Cardiac muscle cell (in vitro differentiated cells and primary cell): Measurements from ENCODE around the gene HASPIN. TPM values are rescaled to one million over a fixed set of nuclear protein-coding genes. Genes with fewer than 3 reads are reported as not detected.

Experiments used
- DNase-seq, 2 donors: peaks; one replicate each; pipeline versions ENCODE4 v3.0.0 to v3.0.0-alpha.2; 2010 to 2017; ENCODE audit warnings: low read depth in 1 of 2, low spot score in 1 of 2
- H3K27ac ChIP-seq: fragments of 200-600 bp; sonication (generic); 2 replicates; pipeline ENCODE4 v1.5.1; 2016
- H3K27me3 ChIP-seq: fragments of 200-600 bp; sonication (generic); 2 replicates; pipeline ENCODE4 v1.6.0; 2016; ENCODE audit warnings: control low read depth
- H3K36me3 ChIP-seq: fragments of 200-600 bp; sonication (generic); 2 replicates; pipeline ENCODE4 v1.5.1; 2016; ENCODE audit warnings: control low read depth
- H3K4me1 ChIP-seq: fragments of 200-600 bp; sonication (generic); 2 replicates; pipeline ENCODE4 v1.8.1; 2017; ENCODE audit warnings: low read depth, mild to moderate bottlenecking, mixed run types
- H3K4me3 ChIP-seq: fragments of 200-600 bp; sonication (generic); 2 replicates; pipeline ENCODE4 v1.5.1; 2016; ENCODE audit warnings: mild to moderate bottlenecking
- H3K9me3 ChIP-seq: fragments of 200-600 bp; sonication (generic); 2 replicates; pipeline ENCODE4 v1.5.1; 2017; ENCODE audit warnings: low read depth, mild to moderate bottlenecking, control low read depth
- CTCF ChIP-seq: IDR thresholded peaks from 2 replicates; pipeline ENCODE4 v1.5.1; 2012; ENCODE audit warnings: low read depth, mild to moderate bottlenecking, low read length
- polyA plus RNA-seq: library from polyadenylated mRNA; unstranded; fragments of >200 nt; fragmentation: Nextera tagmentation; extraction: Ambion mirVana; gene quantifications from 2 replicates; pipeline ENCODE4 v1.2.1, GENCODE V29; 2016
- total RNA-seq: library from RNA; depleted of rRNA; stranded (reverse); fragments of >200 nt; gene quantifications from 2 replicates; pipeline ENCODE4 v1.2.3, GENCODE V29; 2016

Gene HASPIN
- total and polyA plus RNA-seq, 2 experiments from 2014 or later = 0.87 to 10.8 TPM

GRCh38 chr17:3740611-3741073 is 16.9 kb downstream of the HASPIN start:
- Histone ChIP-seq H3K27me3 (peaks cover 5% of the 10 kb centered on the region), H3K27ac (no peak overlapping the region), H3K9me3 (no peaks in the 10 kb centered on the region), H3K36me3 (no peaks in the 10 kb centered on the region), H3K4me1 (peaks cover 4% of the 10 kb centered on the region), H3K4me3 (no peak overlapping the region)
- TF ChIP-seq CTCF = no peak
- no peak for DNase-seq

- H3K4me1 ChIP-seq = no peaks in the 10 kb centered on the region
- no peaks in the 10 kb centered on the region for H3K9me3 ChIP-seq
- no peak for DNase-seq
- no peak for TF ChIP-seq CTCF
- no peaks in the 10 kb centered on the region for H3K36me3 ChIP-seq
- H3K27ac ChIP-seq = no peak overlapping the region
- H3K27me3 ChIP-seq = no peaks in the 10 kb centered on the region
- no peak overlapping the region for H3K4me3 ChIP-seq
Measured at GRCh38 chr17:3744014-3744413, 20.3 kb downstream of the HASPIN start.

GRCh38 chr17:3745071-3745470 is 21.4 kb downstream of the HASPIN start:
- H3K27ac ChIP-seq = no peak overlapping the region
- H3K4me3 ChIP-seq = no peak overlapping the region
- no peak for TF ChIP-seq CTCF
- no peaks in the 10 kb centered on the region for H3K27me3 ChIP-seq
- DNase-seq = no peak
- no peaks in the 10 kb centered on the region for H3K4me1 ChIP-seq
- no peaks in the 10 kb centered on the region for H3K9me3 ChIP-seq
- no peaks in the 10 kb centered on the region for H3K36me3 ChIP-seq

- H3K4me3 ChIP-seq = no peak overlapping the region
- TF ChIP-seq CTCF = no peak
- DNase-seq = no peak
- H3K4me1 ChIP-seq = no peaks in the 10 kb centered on the region
- no peaks in the 10 kb centered on the region for H3K36me3 ChIP-seq
- no peaks in the 10 kb centered on the region for H3K9me3 ChIP-seq
- H3K27me3 ChIP-seq = no peaks in the 10 kb centered on the region
- no peak overlapping the region for H3K27ac ChIP-seq
Measured at GRCh38 chr17:3747805-3748204, 24.1 kb downstream of the HASPIN start.

- Histone ChIP-seq H3K27me3 (no peaks in the 10 kb centered on the region), H3K9me3 (no peaks in the 10 kb centered on the region), H3K4me3 (no peak overlapping the region), H3K4me1 (no peaks in the 10 kb centered on the region), H3K27ac (no peak overlapping the region), H3K36me3 (no peaks in the 10 kb centered on the region)
- DNase-seq = no peak
- TF ChIP-seq CTCF = no peak
Measured at GRCh38 chr17:3748576-3748975, 24.9 kb downstream of the HASPIN start.

- no peak overlapping the region for H3K27ac ChIP-seq
- no peak for TF ChIP-seq CTCF
- no peaks in the 10 kb centered on the region for H3K4me1 ChIP-seq
- no peaks in the 10 kb centered on the region for H3K9me3 ChIP-seq
- H3K4me3 ChIP-seq = no peak overlapping the region
- no peak for DNase-seq
- no peaks in the 10 kb centered on the region for H3K27me3 ChIP-seq
- no peaks in the 10 kb centered on the region for H3K36me3 ChIP-seq
Measured at GRCh38 chr17:3750296-3750695, 26.6 kb downstream of the HASPIN start.
